ENCODE results near the gene FLT1.

DNA sequence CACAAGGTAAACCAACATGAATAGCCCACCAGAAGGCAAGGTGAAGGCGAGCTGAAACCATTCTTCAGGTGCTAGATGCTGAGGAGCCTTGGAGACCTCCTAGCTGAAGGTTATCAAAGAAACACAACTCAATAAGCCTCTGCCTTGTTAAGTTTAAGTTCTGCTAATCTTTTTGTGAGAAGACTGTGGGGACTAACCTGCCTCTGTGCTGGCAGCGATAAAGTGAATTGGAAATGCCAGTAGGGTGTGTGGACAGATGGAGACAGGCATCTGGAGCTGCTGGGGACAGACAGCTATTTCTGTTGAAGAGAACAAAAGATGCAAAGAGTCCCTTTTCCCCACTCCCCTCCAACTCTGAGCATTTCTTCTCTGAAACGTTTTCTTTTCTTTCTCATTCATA is 33.5 kb upstream of the FLT1 start:
- no peak for TF ChIP-seq POLR2AphosphoS5 (IDR thresholded peaks at IDR 0.05; ENCODE audit: low read depth, low read length)
- TF ChIP-seq FOXP2 (optimal IDR thresholded peaks at IDR 0.05; ENCODE audit: borderline replicate concordance, extremely low read depth, extremely low read length, insufficient read depth): no peak
